B cell (primary cell): ENCODE data around the gene IFRD1. TPM values are rescaled to one million over a fixed set of nuclear protein-coding genes. Genes with fewer than 3 reads are reported as not detected.

Experiments used
- ATAC-seq: fragments of 200-7000 bp; cut with Tn5 transposase; one replicate; pipeline ENCODE4 v1.10.0; 2021; ENCODE audit warnings: low read depth, mild to moderate bottlenecking, moderate number of reproducible peaks, moderate library complexity
- CTCF ChIA-PET: fragments of 350-600 bp; sonication (Branson Sonifier 250); formaldehyde crosslinking; loops from one replicate; lab custom pipeline; 2021; ENCODE audit warnings: antibody characterized with exemption, inconsistent platforms; lab: Charles Lee
- POLR2A ChIA-PET: fragments of 350-600 bp; sonication (Branson Sonifier 250); formaldehyde crosslinking; loops from one replicate; lab custom pipeline; 2021; ENCODE audit warnings: antibody characterized with exemption; lab: Charles Lee
- DNase-seq: peaks from one replicate; pipeline ENCODE4 v3.0.0; 2013
- H2AFZ ChIP-seq: 2 replicates; pipeline ENCODE4 v1.6.1; 2012; ENCODE audit warnings: mild to moderate bottlenecking, low read depth, low read length; ENCODE audit not compliant: insufficient read depth, poor library complexity, severe bottlenecking
- H3K27ac ChIP-seq, 2 donors: 1 replicate in 1 of 2; 2 replicates in 1 of 2; pipeline ENCODE4 v1.5.1; 2012 to 2013; ENCODE audit warnings: low read length in 2 of 2, mild to moderate bottlenecking in 2 of 2, moderate library complexity in 1 of 2
- H3K27me3 ChIP-seq, 4 experiments: fragments of 200-600 bp in 1 of 4; sonication (generic) in 1 of 4; replicated peaks in 1 of 4; 1 replicate in 2 of 4; 2 replicates in 2 of 4; pipeline versions ENCODE4 v1.6.1 to v1.7.0; 2013 to 2016; ENCODE audit warnings: low read length in 3 of 4, mild to moderate bottlenecking in 2 of 4, mixed read lengths in 1 of 4, moderate library complexity in 1 of 4; ENCODE audit not compliant: insufficient read depth in 4 of 4, control insufficient read depth in 3 of 4; ENCODE audit errors: control extremely low read depth in 1 of 4
- H3K36me3 ChIP-seq, 2 experiments: replicated peaks in 1 of 2; 1 replicate in 1 of 2; 2 replicates in 1 of 2; pipeline versions ENCODE4 v1.6.1 to v1.7.1; 2013; ENCODE audit warnings: low read length in 1 of 2; ENCODE audit not compliant: insufficient read depth in 2 of 2, control insufficient read depth in 1 of 2; ENCODE audit errors: control extremely low read depth in 1 of 2, extremely low read depth in 1 of 2
- H3K4me1 ChIP-seq, 2 donors: fragments of 200-600 bp in 1 of 2; sonication (generic) in 1 of 2; 1 replicate in 1 of 2; 2 replicates in 1 of 2; pipeline versions ENCODE4 v1.5.1 to v1.6.1; 2013 to 2017; ENCODE audit warnings: low read length in 2 of 2; ENCODE audit not compliant: control insufficient read depth in 2 of 2, insufficient read depth in 2 of 2
- H3K4me2 ChIP-seq: replicated peaks from 2 replicates; pipeline ENCODE3; 2012; ENCODE audit warnings: mild to moderate bottlenecking, low read depth, low read length; ENCODE audit not compliant: poor library complexity, severe bottlenecking
- H3K4me3 ChIP-seq, 5 experiments: fragments of 200-600 bp in 1 of 5; sonication (generic) in 1 of 5; 1 replicate in 3 of 5; 2 replicates in 2 of 5; pipeline versions ENCODE4 v1.5.1 to v1.7.0; 2011 to 2016; ENCODE audit warnings: low read length in 4 of 5, mild to moderate bottlenecking in 4 of 5, low read depth in 2 of 5, control low read depth in 1 of 5, moderate library complexity in 1 of 5; ENCODE audit not compliant: insufficient read depth in 1 of 5; ENCODE audit errors: control extremely low read depth in 1 of 5, extremely low read depth in 1 of 5
- H3K79me2 ChIP-seq: fragments of 200-600 bp; sonication (generic); one replicate; pipeline ENCODE4 v1.6.0; 2016; ENCODE audit warnings: low read length; ENCODE audit not compliant: control insufficient read depth, insufficient read depth
- H3K9ac ChIP-seq: fragments of 200-600 bp; sonication (generic); 2 replicates; pipeline ENCODE4 v1.6.1; 2017; ENCODE audit warnings: mild to moderate bottlenecking, low read length, moderate library complexity
- H3K9me3 ChIP-seq, 3 donors: one replicate each; pipeline versions ENCODE4 v1.6.1 to v1.7.1; 2013; ENCODE audit warnings: low read length in 2 of 3; ENCODE audit not compliant: control insufficient read depth in 2 of 3, insufficient read depth in 1 of 3; ENCODE audit errors: control extremely low read depth in 1 of 3
- H4K20me1 ChIP-seq: 2 replicates; pipeline ENCODE4 v1.6.0; 2012; ENCODE audit warnings: mild to moderate bottlenecking, low read length; ENCODE audit not compliant: insufficient read depth, control insufficient read depth, poor library complexity, severe bottlenecking
- H3K27ac Mint-ChIP-seq: one replicate; pipeline ENCODE4 v1.8.0; 2021; ENCODE audit warnings: mixed read lengths
- H3K27me3 Mint-ChIP-seq: one replicate; pipeline ENCODE4 v1.8.0; 2021; ENCODE audit warnings: mixed read lengths
- H3K4me1 Mint-ChIP-seq: one replicate; pipeline ENCODE4 v1.8.0; 2021; ENCODE audit warnings: mixed read lengths
- H3K4me3 Mint-ChIP-seq: one replicate; pipeline ENCODE4 v1.8.0; 2021; ENCODE audit warnings: mixed read lengths
- H3K9me3 Mint-ChIP-seq: one replicate; pipeline ENCODE4 v1.8.0; 2022; ENCODE audit warnings: mixed read lengths; ENCODE audit not compliant: insufficient read depth
- CTCF ChIP-seq: fragments of 200-600 bp; IDR thresholded peaks from one replicate; pipeline ENCODE4 v1.8.0; 2022; ENCODE audit warnings: antibody characterized with exemption, mild to moderate bottlenecking
- EZH2 ChIP-seq: IDR thresholded peaks from 2 replicates; pipeline ENCODE4 v1.6.1; 2012; ENCODE audit warnings: borderline replicate concordance, low read depth, mild to moderate bottlenecking, moderate library complexity, low read length; ENCODE audit not compliant: insufficient read depth, poor library complexity, severe bottlenecking
- WGBS: methylation state at CpG from one replicate; pipeline ENCODE4 v1.1.5; 2013; ENCODE audit warnings: missing lambda C conversion rate; ENCODE audit not compliant: insufficient coverage; 5-methylcytosine and 5-hydroxymethylcytosine counted together
- intact Hi-C: fragments of 100-400 bp; cut with micrococcal nuclease; formaldehyde crosslinking; loops from one replicate; pipeline ENCODE4 v1.10.0; 2022
- polyA plus RNA-seq: library from polyadenylated mRNA; depleted of rRNA; stranded (reverse); fragments of >200 nt; gene quantifications from 2 replicates; pipeline ENCODE4 v1.2.3, GENCODE V29; 2012
- total RNA-seq, 2 donors: library from RNA; stranded (reverse); fragments of 120-200 nt in 1 of 2; gene quantifications; 1 replicate in 1 of 2; 2 replicates in 1 of 2; pipeline versions ENCODE4 v1.2.3 to v1.2.4, GENCODE V29; 2013 to 2022

The IFRD1 gene
- total and polyA plus RNA-seq, 2 donors (not counting 1 experiment from before 2014, with no cell fraction given), result 54.1 to 106 TPM

- no peak overlapping the region for H3K27ac Mint-ChIP-seq
- Histone ChIP-seq H3K4me2 (no peak overlapping the region), H3K27me3 (no peaks in the 10 kb centered on the region), H3K79me2 (no peaks in the 10 kb centered on the region), H3K36me3 (no peaks in the 10 kb centered on the region), H3K9ac (no peak overlapping the region), H4K20me1 (no peaks in the 10 kb centered on the region), H3K9me3 (no peaks in the 10 kb centered on the region), H2AFZ (no peak overlapping the region), H3K27ac (no peak overlapping the region), H3K4me1 (no peaks in the 10 kb centered on the region), H3K4me3 (no peak overlapping the region)
- H3K4me3 Mint-ChIP-seq, result no peak overlapping the region
- no peaks in the 10 kb centered on the region for H3K27me3 Mint-ChIP-seq
- no CpG with 5 or more reads among the region's 4 CpGs for WGBS
- DNase-seq (no peak), ATAC-seq (no peak)
- no peaks in the 10 kb centered on the region for H3K9me3 Mint-ChIP-seq
- intact Hi-C loops, result no loop called here
- H3K4me1 Mint-ChIP-seq, result no peaks in the 10 kb centered on the region
- ChIA-PET POLR2A (no interaction called here), CTCF (no interaction called here)
- TF ChIP-seq CTCF (no peak), EZH2 (no peak)
Measured at GRCh38 chr7:112488264-112488552, 37.9 kb downstream of the IFRD1 start.

GRCh38 chr7:112492186-112492585 is 41.9 kb downstream of the IFRD1 start:
- intact Hi-C loops, result no loop called here
- H3K9me3 ChIP-seq, result no peaks in the 10 kb centered on the region
- no peaks in the 10 kb centered on the region for H3K4me1 ChIP-seq
- no peak overlapping the region for H2AFZ ChIP-seq
- Mint-ChIP-seq H3K27me3 (peaks cover 7% of the 10 kb centered on the region), H3K9me3 (no peaks in the 10 kb centered on the region), H3K4me3 (no peak overlapping the region), H3K4me1 (no peaks in the 10 kb centered on the region), H3K27ac (no peak overlapping the region)
- no peaks in the 10 kb centered on the region for H4K20me1 ChIP-seq
- DNase-seq, result no peak
- H3K4me2 ChIP-seq, result no peak overlapping the region
- ChIA-PET CTCF (interaction anchor here (1.4 kb wide), 1 partner anchor 748 kb away, joined by 3 read pairs; no protein-coding TSS in a partner anchor), POLR2A (no interaction called here)
- ATAC-seq, result no peak
- no peak overlapping the region for H3K9ac ChIP-seq
- WGBS, result 90% methylated on average over 1 of the region's 2 CpGs
- no peaks in the 10 kb centered on the region for H3K27me3 ChIP-seq
- H3K27ac ChIP-seq, result no peak overlapping the region
- no peak for TF ChIP-seq CTCF
- TF ChIP-seq EZH2, result no peak
- H3K36me3 ChIP-seq, result no peaks in the 10 kb centered on the region
- no peaks in the 10 kb centered on the region for H3K79me2 ChIP-seq
- no peak overlapping the region for H3K4me3 ChIP-seq
